Ovary (tissue), 9 donors: ENCODE results near the gene CDC6. TPM values are rescaled to one million over a fixed set of nuclear protein-coding genes. Genes with fewer than 3 reads are reported as not detected.

ENCODE experiments used
- DNase-seq, 5 donors: peaks; one replicate each; pipeline ENCODE4 v3.0.0-alpha.2; 2019 to 2020
- H3K27ac ChIP-seq, 2 donors: fragments of 200-600 bp; one replicate each; pipeline versions ENCODE4 v1.5.1 to v1.8.0; 2019 to 2022
- H3K27me3 ChIP-seq: fragments of 200-600 bp; one replicate; pipeline ENCODE4 v1.8.0; 2022
- H3K36me3 ChIP-seq: fragments of 200-600 bp; sonication (generic); one replicate; pipeline ENCODE4 v1.5.1; 2019
- H3K4me1 ChIP-seq: one replicate; pipeline ENCODE4 v1.8.1; 2013; ENCODE audit warnings: mild to moderate bottlenecking, moderate library complexity; ENCODE audit not compliant: insufficient read depth
- H3K4me3 ChIP-seq: fragments of 200-600 bp; sonication (generic); one replicate; pipeline ENCODE4 v1.5.1; 2017
- H3K9me3 ChIP-seq, 2 donors: fragments of 200-600 bp in 1 of 2; sonication (generic) in 1 of 2; one replicate each; pipeline versions ENCODE4 v1.5.1 to v1.8.1; 2013 to 2019; ENCODE audit warnings: mild to moderate bottlenecking in 1 of 2, moderate library complexity in 1 of 2
- CTCF ChIP-seq, 3 donors: fragments of 450-650 bp in 2 of 3; fragments of 200-600 bp in 1 of 3; IDR thresholded peaks; one replicate each; pipeline versions ENCODE4 v1.5.1 to v1.8.0; 2016 to 2022; ENCODE audit warnings: antibody characterized with exemption in 3 of 3, mild to moderate bottlenecking in 1 of 3
- EP300 ChIP-seq: sonication (generic); formaldehyde crosslinking; IDR thresholded peaks from one replicate; pipeline ENCODE4 v1.6.1; 2017; ENCODE audit warnings: antibody characterized with exemption
- POLR2A ChIP-seq: fragments of 450-650 bp; IDR thresholded peaks from one replicate; pipeline ENCODE4 v1.6.1; 2017; ENCODE audit warnings: antibody characterized with exemption, mild to moderate bottlenecking, moderate library complexity
- WGBS, 3 donors: extraction: QIAGEN DNeasy Blood & Tissue Kit in 1 of 3; methylation state at CpG; one replicate each; pipeline versions ENCODE4 v1.1.5 to v1.1.7; 2013 to 2017; 5-methylcytosine and 5-hydroxymethylcytosine counted together
- intact Hi-C, 4 donors: fragments of 100-400 bp; cut with DNase I; formaldehyde crosslinking; loops; one replicate each; pipeline versions ENCODE4 v1.11.0 to v1.15.1; 2022 to 2023
- polyA plus RNA-seq, 2 donors: library from polyadenylated mRNA; stranded (reverse); fragments of 200-250 nt in 1 of 2; fragments of 350-450 nt in 1 of 2; fragmentation: Illumina TruSeq in 1 of 2; extraction: RNeasy Lipid Tissue Mini Kit (QIAGEN cat#74804) in 1 of 2; gene quantifications; one replicate each; pipeline ENCODE4 v1.2.3, GENCODE V29; 2013 to 2014
- total RNA-seq, 7 donors: library from RNA; depleted of rRNA in 2 of 7; stranded (reverse); fragments of >200 nt in 2 of 7; fragmentation: NEBNext Ultra II Directional in 3 of 7; extraction: Animal tissue kit (Norgen Biotek cat#: 25700) in 3 of 7; gene quantifications; one replicate each; pipeline versions ENCODE4 v1.1.0 to v1.2.4, GENCODE V29; 2016 to 2023
- donor health status: DM: no; HTN: no; CAD: no; lungs with moderate emphysema.
- donor health status: DM: no; HTN: no; CAD: no.
- donor health status: Bipolar disorder and iron deficiency.
- donor health status: DM: yes; HTN: yes; CAD: no.
- donor health status: DM: no; HTN: no; CAD: no.
- donor health status: DM: yes; HTN: yes; CAD: no.

The CDC6 gene
- total and polyA plus RNA-seq, 9 donors: 0.34 to 3.8 (median 0.80) TPM

GRCh38 chr17:40264458-40265185 is 23.1 kb upstream of the CDC6 start:
- H3K27me3 ChIP-seq: no peaks in the 10 kb centered on the region
- no peaks in the 10 kb centered on the region for H3K9me3 ChIP-seq
- no peak overlapping the region for H3K27ac ChIP-seq
- H3K4me3 ChIP-seq: no peak overlapping the region
- TF ChIP-seq CTCF (IDR thresholded peaks at IDR 0.05): no peak
- TF ChIP-seq POLR2A: no peak
- no peak for TF ChIP-seq EP300
- H3K36me3 ChIP-seq: no peaks in the 10 kb centered on the region
- intact Hi-C loops: no loop called here
- no peaks in the 10 kb centered on the region for H3K4me1 ChIP-seq
- 71 to 78% (median 75%) methylated on average over 21 of the region's 21 CpGs for WGBS, 3 donors
- peak in 1 of 5 donors; percentile 31 for DNase-seq

GRCh38 chr17:40265337-40265736 is 22.3 kb upstream of the CDC6 start:
- Histone ChIP-seq H3K27me3 (no peaks in the 10 kb centered on the region), H3K36me3 (no peaks in the 10 kb centered on the region)
- WGBS, 3 donors: 64 to 77% (median 67%) methylated on average over 5 of the region's 5 CpGs

DNA sequence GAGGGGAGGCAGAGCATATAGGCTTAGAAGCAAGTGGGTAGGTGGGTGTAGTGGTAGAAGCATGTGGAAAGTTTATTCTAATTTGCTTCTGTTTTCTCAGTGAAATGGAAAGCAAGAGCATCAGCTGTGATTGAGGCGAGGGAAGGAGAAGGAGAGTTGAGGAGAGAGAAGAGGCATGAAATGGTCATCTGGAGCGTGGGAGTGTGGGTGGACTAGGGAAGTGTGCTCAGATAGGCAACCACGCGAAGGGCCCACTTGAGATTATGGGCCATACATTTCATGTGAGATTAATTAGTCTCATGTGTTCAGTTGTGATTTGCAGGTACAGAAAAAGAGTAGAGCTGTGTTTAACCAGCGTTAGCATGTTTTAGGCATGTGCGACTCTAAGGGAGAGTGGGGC is 20.8 kb upstream of the CDC6 start:
- H3K27me3 ChIP-seq: no peaks in the 10 kb centered on the region
- DNase-seq: no peak
- no peaks in the 10 kb centered on the region for H3K36me3 ChIP-seq
- H3K4me1 ChIP-seq: no peaks in the 10 kb centered on the region
- intact Hi-C loops: no loop called here
- WGBS, 3 donors: 82 to 86% (median 86%) methylated on average over 6 of the region's 6 CpGs
- TF ChIP-seq POLR2A: no peak
- no peak overlapping the region for H3K4me3 ChIP-seq
- H3K9me3 ChIP-seq: no peaks in the 10 kb centered on the region
- H3K27ac ChIP-seq: no peak overlapping the region

More at GRCh38 chr17:40265337-40265736, 22.3 kb upstream of the CDC6 start:
- Histone ChIP-seq H3K27ac (no peak overlapping the region), H3K4me1 (no peaks in the 10 kb centered on the region), H3K9me3 (no peaks in the 10 kb centered on the region), H3K4me3 (no peak overlapping the region)
- intact Hi-C loops: no loop called here
- no peak for DNase-seq
- TF ChIP-seq CTCF (IDR thresholded peaks at IDR 0.05) (no peak), POLR2A (no peak), EP300 (no peak)

DNA sequence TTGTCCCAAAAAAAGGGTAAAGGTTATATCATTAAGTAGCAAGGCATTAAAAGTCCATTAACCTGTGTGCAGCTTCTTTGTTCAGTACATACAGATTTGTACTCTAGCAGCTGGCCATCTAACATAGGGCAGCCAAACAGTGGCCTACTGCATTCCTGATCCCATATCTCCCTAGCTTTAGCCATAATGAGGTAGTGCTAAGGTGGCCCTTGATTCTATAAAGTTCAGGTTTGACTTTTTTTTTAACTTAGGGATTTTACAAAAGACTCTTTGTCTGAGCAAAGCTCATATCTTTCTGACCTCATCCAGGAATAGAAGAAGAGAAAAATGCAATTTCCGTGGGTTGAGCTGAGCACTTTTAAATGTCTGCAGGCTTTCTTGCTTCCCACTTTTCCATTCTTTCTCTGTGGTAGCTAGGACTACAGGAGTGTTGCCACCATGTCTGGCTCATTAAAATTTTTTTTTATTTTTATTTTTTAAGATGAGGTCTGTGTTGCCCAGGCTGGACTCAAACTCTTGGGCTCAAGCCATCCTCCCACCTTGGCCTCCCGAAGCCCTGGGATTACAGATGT is 19.5 kb upstream of the CDC6 start:
- Histone ChIP-seq H3K27me3 (no peaks in the 10 kb centered on the region), H3K4me1 (no peaks in the 10 kb centered on the region), H3K4me3 (no peak overlapping the region), H3K9me3 (no peaks in the 10 kb centered on the region), H3K36me3 (no peaks in the 10 kb centered on the region), H3K27ac (no peak overlapping the region)
- 57 to 78% (median 72%) methylated on average over 2 of the region's 2 CpGs for WGBS, 3 donors
- TF ChIP-seq CTCF (IDR thresholded peaks at IDR 0.05) (no peak), POLR2A (no peak), EP300 (no peak)
- no peak for DNase-seq
- intact Hi-C loops: no loop called here

DNA sequence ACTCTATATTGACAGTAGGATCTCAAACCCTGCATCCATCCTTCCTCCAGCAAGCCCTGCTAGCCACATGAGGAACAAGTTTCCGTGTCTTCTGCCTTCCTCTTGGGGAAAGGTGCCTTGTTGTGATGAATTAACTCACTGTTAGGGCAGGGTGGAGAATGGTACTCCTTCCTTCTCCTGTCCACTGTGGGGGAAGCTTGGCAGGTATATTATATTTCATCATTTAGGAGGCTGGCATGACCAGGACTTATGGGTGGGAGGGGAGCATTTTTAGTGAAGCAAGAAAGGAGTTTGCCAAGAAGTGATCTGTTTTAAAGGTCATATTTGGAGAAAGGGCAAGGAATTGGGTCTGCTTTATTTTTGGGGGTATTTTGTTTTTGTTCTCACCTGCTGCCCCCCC is 9.3 kb upstream of the CDC6 start:
- Histone ChIP-seq H3K27me3 (no peaks in the 10 kb centered on the region), H3K4me3 (no peak overlapping the region), H3K4me1 (no peaks in the 10 kb centered on the region), H3K9me3 (no peaks in the 10 kb centered on the region), H3K27ac (no peak overlapping the region), H3K36me3 (no peaks in the 10 kb centered on the region)
- TF ChIP-seq EP300 (no peak), CTCF (IDR thresholded peaks at IDR 0.05) (no peak), POLR2A (no peak)
- 82 to 93% (median 87%) methylated on average over 1 of the region's 1 CpG for WGBS, 3 donors
- intact Hi-C loops: no loop called here
- DNase-seq: no peak
